Liver (tissue), 9 donors: ENCODE measurements around the gene SH3D19. TPM values are rescaled to one million over a fixed set of nuclear protein-coding genes. Genes with fewer than 3 reads are reported as not detected.

Experiments
- DNase-seq: peaks from one replicate; pipeline ENCODE4 v3.0.0-alpha.2; 2017; ENCODE audit warnings: low spot score
- H3K27ac ChIP-seq, 2 donors: one replicate each; pipeline ENCODE4 v1.7.0; 2013; ENCODE audit warnings: inconsistent platforms in 2 of 2, low read length in 2 of 2, control low read depth in 1 of 2, low read depth in 1 of 2, mild to moderate bottlenecking in 1 of 2
- H3K27me3 ChIP-seq, 4 donors: one replicate each; pipeline versions ENCODE4 v1.6.1 to v1.7.0; 2013; ENCODE audit warnings: low read length in 3 of 4, inconsistent platforms in 1 of 4, mild to moderate bottlenecking in 1 of 4, moderate library complexity in 1 of 4; ENCODE audit not compliant: control insufficient read depth in 4 of 4, insufficient read depth in 4 of 4
- H3K36me3 ChIP-seq, 4 donors: one replicate each; pipeline versions ENCODE4 v1.6.1 to v1.7.0; 2013; ENCODE audit warnings: low read length in 3 of 4, mild to moderate bottlenecking in 3 of 4, low read depth in 1 of 4, moderate library complexity in 1 of 4; ENCODE audit not compliant: control insufficient read depth in 4 of 4, insufficient read depth in 3 of 4
- H3K4me1 ChIP-seq, 4 donors: one replicate each; pipeline versions ENCODE4 v1.6.1 to v1.7.0; 2013; ENCODE audit warnings: low read length in 3 of 4, mild to moderate bottlenecking in 3 of 4, moderate library complexity in 1 of 4; ENCODE audit not compliant: control insufficient read depth in 4 of 4, insufficient read depth in 4 of 4
- H3K4me3 ChIP-seq, 3 donors: one replicate each; pipeline versions ENCODE4 v1.6.1 to v1.7.0; 2013; ENCODE audit warnings: low read length in 3 of 3, control low read depth in 1 of 3, low read depth in 1 of 3, mild to moderate bottlenecking in 1 of 3
- H3K9ac ChIP-seq, 2 donors: one replicate each; pipeline ENCODE4 v1.7.0; 2013; ENCODE audit warnings: low read length in 2 of 2, mild to moderate bottlenecking in 2 of 2, moderate library complexity in 2 of 2, control low read depth in 1 of 2, low read depth in 1 of 2
- H3K9me3 ChIP-seq, 4 donors: one replicate each; pipeline versions ENCODE4 v1.6.1 to v1.7.0; 2013; ENCODE audit warnings: low read length in 3 of 4; ENCODE audit not compliant: control insufficient read depth in 4 of 4
- ATF3 ChIP-seq: IDR thresholded peaks from 2 replicates; pipeline ENCODE4 v1.6.1; 2016; ENCODE audit warnings: antibody characterized with exemption
- CTCF ChIP-seq: fragments of 150-350 bp; IDR thresholded peaks from 2 replicates; pipeline ENCODE4 v1.5.1; 2017; ENCODE audit warnings: improper control_type of control experiment, low read depth, low read length; ENCODE audit not compliant: missing input control
- EGR1 ChIP-seq, 2 donors: IDR thresholded peaks; 2 replicates each; pipeline ENCODE4 v1.6.1; 2016 to 2018; ENCODE audit warnings: antibody characterized with exemption in 2 of 2, low read depth in 2 of 2
- FOXA1 ChIP-seq: IDR thresholded peaks from 2 replicates; pipeline ENCODE4 v1.6.1; 2016; ENCODE audit warnings: antibody characterized with exemption
- FOXA2 ChIP-seq: IDR thresholded peaks from 2 replicates; pipeline ENCODE4 v1.6.1; 2016; ENCODE audit warnings: antibody characterized with exemption
- GABPA ChIP-seq, 2 donors: IDR thresholded peaks in 1 of 2; conservative IDR thresholded peaks in 1 of 2; 2 replicates each; pipeline ENCODE4 v1.6.1; 2016; ENCODE audit warnings: antibody characterized with exemption in 2 of 2, mild to moderate bottlenecking in 1 of 2, moderate library complexity in 1 of 2
- HNF4A ChIP-seq, 2 donors: conservative IDR thresholded peaks; 2 replicates each; pipeline ENCODE4 v1.6.1; 2016; ENCODE audit warnings: antibody characterized with exemption in 2 of 2, mild to moderate bottlenecking in 2 of 2
- HNF4G ChIP-seq: IDR thresholded peaks from 2 replicates; pipeline ENCODE4 v1.6.1; 2016; ENCODE audit warnings: antibody characterized with exemption
- JUND ChIP-seq, 2 donors: IDR thresholded peaks; 2 replicates each; pipeline ENCODE4 v1.6.1; 2016; ENCODE audit warnings: antibody characterized with exemption in 2 of 2
- MAX ChIP-seq: IDR thresholded peaks from 2 replicates; pipeline ENCODE4 v1.6.1; 2016; ENCODE audit warnings: antibody characterized with exemption
- NR2F2 ChIP-seq: IDR thresholded peaks from 2 replicates; pipeline ENCODE4 v1.6.1; 2016; ENCODE audit warnings: antibody characterized with exemption
- RAD21 ChIP-seq, 2 donors: IDR thresholded peaks; 2 replicates each; pipeline ENCODE4 v1.6.1; 2016; ENCODE audit warnings: antibody characterized with exemption in 2 of 2, mild to moderate bottlenecking in 2 of 2
- REST ChIP-seq: IDR thresholded peaks from 2 replicates; pipeline ENCODE4 v1.6.1; 2016; ENCODE audit warnings: antibody characterized with exemption, mild to moderate bottlenecking
- RXRA ChIP-seq, 2 donors: IDR thresholded peaks; 2 replicates each; pipeline ENCODE4 v1.6.1; 2017 to 2018; ENCODE audit warnings: antibody characterized with exemption in 2 of 2, mild to moderate bottlenecking in 1 of 2
- SP1 ChIP-seq: IDR thresholded peaks from 2 replicates; pipeline ENCODE4 v1.6.1; 2018; ENCODE audit warnings: antibody characterized with exemption, mild to moderate bottlenecking
- TAF1 ChIP-seq: conservative IDR thresholded peaks from 2 replicates; pipeline ENCODE4 v1.6.1; 2016; ENCODE audit warnings: antibody characterized with exemption, mild to moderate bottlenecking
- YY1 ChIP-seq: IDR thresholded peaks from 2 replicates; pipeline ENCODE4 v1.6.1; 2016; ENCODE audit warnings: antibody characterized with exemption, mild to moderate bottlenecking
- ZBTB33 ChIP-seq: IDR thresholded peaks from 2 replicates; pipeline ENCODE4 v1.6.1; 2016; ENCODE audit warnings: antibody characterized with exemption
- WGBS: extraction: QIAGEN DNeasy Blood & Tissue Kit; methylation state at CpG from one replicate; pipeline ENCODE4 v1.1.7; 2013; 5-methylcytosine and 5-hydroxymethylcytosine counted together
- polyA plus RNA-seq, 2 donors: library from polyadenylated mRNA; stranded (reverse) in 1 of 2; unstranded in 1 of 2; fragments of 200-250 nt in 1 of 2; fragments of >200 nt in 1 of 2; fragmentation: Nextera tagmentation in 1 of 2; extraction: Ambion mirVana in 1 of 2; gene quantifications; one replicate each; pipeline versions ENCODE4 v1.2.1 to v1.2.3, GENCODE V29; 2013 to 2015
- total RNA-seq, 2 donors: library from RNA; depleted of rRNA; stranded (reverse); fragments of >200 nt; gene quantifications; one replicate each; pipeline ENCODE4 v1.2.3, GENCODE V29; 2014
- donor health status: healthy.
- donor health status: healthy.
- donor health status: healthy.
- donor health status: healthy.
- donor health status: healthy.

The SH3D19 gene
- total and polyA plus RNA-seq, 4 donors, result 11.0 to 22.2 (median 17.1) TPM

- no peaks in the 10 kb centered on the region for H3K9me3 ChIP-seq
- WGBS, result 97% methylated on average over 9 of the region's 9 CpGs
- no peak for TF ChIP-seq FOXA2
- no peak for TF ChIP-seq ATF3
- TF ChIP-seq GABPA (IDR thresholded peaks at IDR 0.05 in 1 of 2, conservative IDR thresholded peaks at IDR 0.05 in 1 of 2), result no peak
- no peak for TF ChIP-seq RAD21 (IDR thresholded peaks at IDR 0.05)
- no peak for TF ChIP-seq HNF4A (conservative IDR thresholded peaks at IDR 0.05)
- TF ChIP-seq JUND (IDR thresholded peaks at IDR 0.05), result no peak
- TF ChIP-seq EGR1 (IDR thresholded peaks at IDR 0.05; ENCODE audit: low read depth in 2 of 2), result no peak
- TF ChIP-seq MAX, result no peak
- TF ChIP-seq FOXA1, result no peak
- no peak for TF ChIP-seq ZBTB33
- TF ChIP-seq NR2F2, result no peak
- TF ChIP-seq YY1, result no peak
- TF ChIP-seq RXRA (IDR thresholded peaks at IDR 0.05), result no peak
- TF ChIP-seq SP1, result no peak
- TF ChIP-seq HNF4G, result no peak
- H3K9ac ChIP-seq, result no peak overlapping the region
- H3K27me3 ChIP-seq, result no peaks in the 10 kb centered on the region
- no peaks in the 10 kb centered on the region for H3K4me1 ChIP-seq
- no peak overlapping the region for H3K4me3 ChIP-seq
- peaks cover 1 to 19% (median 10%) of the 10 kb centered on the region in 4 donors for H3K36me3 ChIP-seq
- no peak overlapping the region for H3K27ac ChIP-seq
- no peak for DNase-seq
Measured at GRCh38 chr4:151150821-151151580, 174.4 kb downstream of the SH3D19 start.

GRCh38 chr4:151148261-151148660, 177.1 kb downstream of the SH3D19 start:
- H3K4me1 ChIP-seq, result no peaks in the 10 kb centered on the region
- no peaks in the 10 kb centered on the region for H3K9me3 ChIP-seq
- H3K9ac ChIP-seq, result no peak overlapping the region
- H3K27me3 ChIP-seq, result no peaks in the 10 kb centered on the region
- H3K27ac ChIP-seq, result no peak overlapping the region
- H3K4me3 ChIP-seq, result no peak overlapping the region
- no peak for TF ChIP-seq FOXA2
- no peak for TF ChIP-seq TAF1
- TF ChIP-seq GABPA (IDR thresholded peaks at IDR 0.05 in 1 of 2, conservative IDR thresholded peaks at IDR 0.05 in 1 of 2), result no peak
- TF ChIP-seq RXRA (IDR thresholded peaks at IDR 0.05), result no peak
- TF ChIP-seq FOXA1, result no peak
- no peak for TF ChIP-seq JUND (IDR thresholded peaks at IDR 0.05)
- TF ChIP-seq CTCF, result no peak
- no peak for TF ChIP-seq ATF3
- no peak for TF ChIP-seq HNF4A (conservative IDR thresholded peaks at IDR 0.05)
- no peak for TF ChIP-seq YY1
- TF ChIP-seq HNF4G, result no peak
- no peak for TF ChIP-seq REST
- no peak for TF ChIP-seq EGR1 (IDR thresholded peaks at IDR 0.05; ENCODE audit: low read depth in 2 of 2)
- no peak for TF ChIP-seq RAD21 (IDR thresholded peaks at IDR 0.05)
- DNase-seq, result no peak
- WGBS, result 86% methylated on average over 4 of the region's 4 CpGs
- peaks cover 0 to 25% (median 15%) of the 10 kb centered on the region in 4 donors for H3K36me3 ChIP-seq
